A549 (cell line): ENCODE results near the gene BAIAP3. TPM values are rescaled to one million over a fixed set of nuclear protein-coding genes. Genes with fewer than 3 reads are reported as not detected.
A peak's percentile ranks its signal among the peaks of the same experiment; 100 is the strongest.

Experiments
- ATAC-seq, 2 experiments: fragments of 200-7000 bp in 1 of 2; fragments of >200 bp in 1 of 2; cut with Nextera tagmentation in 1 of 2; cut with Tn5 transposase in 1 of 2; 3 replicates each; pipeline versions ENCODE4 v1.8.0 to v1.9.1; 2018 to 2020; ENCODE audit warnings: mild to moderate bottlenecking in 1 of 2, moderate library complexity in 1 of 2
- CTCF ChIA-PET: fragments of 300-600 bp; sonication (Branson Sonifier 250); formaldehyde crosslinking; extraction: SDS; loops from one replicate; lab custom pipeline; 2021; ENCODE audit warnings: antibody characterized with exemption, inconsistent platforms; lab: Yijun Ruan, JAX
- POLR2A ChIA-PET: fragments of 350-600 bp; formaldehyde crosslinking; extraction: SDS; loops from one replicate; lab custom pipeline; 2021; ENCODE audit warnings: antibody characterized with exemption, inconsistent platforms; lab: Yijun Ruan, JAX
- DNase-seq, 2 experiments: peaks; one replicate each; pipeline versions ENCODE4 v3.0.0 to v3.0.0-alpha.2; 2011 to 2016; ENCODE audit warnings: low read depth in 1 of 2, low spot score in 1 of 2
- FAIRE-seq: peaks from 2 replicates; lab custom pipeline; 2011; peaks lifted over from hg19 to GRCh38; lab: Jason Lieb, UNC
- H3K27ac ChIP-seq, 2 experiments: fragments of >200 bp; sonication (Bioruptor Twin); formaldehyde crosslinking; 3 replicates each; pipeline ENCODE4 v1.5.1; 2016 to 2017
- H3K4me1 ChIP-seq: fragments of >200 bp; sonication (Bioruptor Twin); formaldehyde crosslinking; 3 replicates; pipeline ENCODE4 v1.6.1; 2016
- H3K4me2 ChIP-seq: fragments of >200 bp; sonication (Bioruptor Twin); formaldehyde crosslinking; 3 replicates; pipeline ENCODE4 v1.6.1; 2016
- H3K4me3 ChIP-seq: fragments of >200 bp; sonication (Bioruptor Twin); formaldehyde crosslinking; 3 replicates; pipeline ENCODE4 v1.5.1; 2016
- H3K9me3 ChIP-seq: fragments of >200 bp; sonication (Bioruptor Twin); formaldehyde crosslinking; 3 replicates; pipeline ENCODE4 v1.6.1; 2016
- CBX2 ChIP-seq: fragments of 200-600 bp; sonication (generic); IDR thresholded peaks from 2 replicates; pipeline ENCODE4 v1.6.1; 2016; ENCODE audit warnings: low read depth, mild to moderate bottlenecking, borderline replicate concordance
- CHD4 ChIP-seq: fragments of 200-600 bp; sonication (generic); IDR thresholded peaks from 2 replicates; pipeline ENCODE4 v1.6.1; 2016; ENCODE audit warnings: antibody characterized with exemption, mild to moderate bottlenecking, borderline replicate concordance
- EHMT2 ChIP-seq: fragments of 200-600 bp; sonication (generic); IDR thresholded peaks from 2 replicates; pipeline ENCODE4 v1.6.1; 2016; ENCODE audit warnings: antibody characterized with exemption, low read depth, mild to moderate bottlenecking, moderate library complexity
- FOXS1 ChIP-seq: fragments of 250-450 bp; sonication (Bioruptor Pico); IDR thresholded peaks from 2 replicates; pipeline ENCODE4 v1.5.0; 2020; ENCODE audit warnings: mild to moderate bottlenecking, moderate library complexity
- GATA3 ChIP-seq: IDR thresholded peaks from 2 replicates; pipeline ENCODE4 v1.6.1; 2012; ENCODE audit warnings: borderline replicate concordance
- HEYL ChIP-seq: fragments of 250-450 bp; sonication (Bioruptor Pico); IDR thresholded peaks from 2 replicates; pipeline ENCODE4 v1.8.0; 2021; ENCODE audit warnings: mild to moderate bottlenecking, moderate library complexity
- JUN ChIP-seq, 2 experiments: fragments of >200 bp; sonication (Bioruptor Twin); formaldehyde crosslinking; IDR thresholded peaks; 2 replicates in 1 of 2; 3 replicates in 1 of 2; pipeline ENCODE4 v1.6.1; 2016 to 2017
- JUNB ChIP-seq: fragments of >200 bp; sonication (Bioruptor Twin); formaldehyde crosslinking; IDR thresholded peaks from 2 replicates; pipeline ENCODE4 v1.6.1; 2016
- KDM1A ChIP-seq: fragments of 200-600 bp; sonication (generic); IDR thresholded peaks from 2 replicates; pipeline ENCODE4 v1.6.1; 2016; ENCODE audit warnings: low read depth, mild to moderate bottlenecking
- MAZ ChIP-seq: fragments of 150-350 bp; IDR thresholded peaks from 2 replicates; pipeline ENCODE4 v1.6.1; 2014; ENCODE audit warnings: antibody characterized with exemption, low read depth, low read length, borderline replicate concordance
- MYC ChIP-seq: IDR thresholded peaks from 2 replicates; pipeline ENCODE4 v1.6.1; 2012; ENCODE audit warnings: mild to moderate bottlenecking, inconsistent platforms, low read length, improper control_type of control experiment, borderline replicate concordance
- NFE2L2 ChIP-seq: fragments of 150-350 bp; conservative IDR thresholded peaks from 2 replicates; pipeline ENCODE4 v1.6.1; 2014; ENCODE audit warnings: low read length
- NPAS2 ChIP-seq: fragments of 250-450 bp; sonication (Bioruptor Pico); IDR thresholded peaks from 2 replicates; pipeline ENCODE4 v1.8.0; 2022; ENCODE audit warnings: mild to moderate bottlenecking, moderate library complexity, borderline replicate concordance
- PHF8 ChIP-seq: fragments of 200-600 bp; sonication (generic); IDR thresholded peaks from 2 replicates; pipeline ENCODE4 v1.6.1; 2016; ENCODE audit warnings: low read depth, mild to moderate bottlenecking, antibody characterized with exemption, moderate library complexity, borderline replicate concordance
- POLR2AphosphoS2 ChIP-seq: conservative IDR thresholded peaks from 2 replicates; pipeline ENCODE4 v1.6.1; 2012; ENCODE audit warnings: low read length, improper control_type of control experiment, inconsistent platforms
- RCOR1 ChIP-seq: fragments of 150-350 bp; IDR thresholded peaks from 2 replicates; pipeline ENCODE4 v1.6.1; 2014; ENCODE audit warnings: antibody characterized with exemption, low read length, low read depth
- RFX5 ChIP-seq: fragments of 450-650 bp; IDR thresholded peaks from 2 replicates; pipeline ENCODE4 v1.7.1; 2014; ENCODE audit warnings: antibody characterized with exemption, mild to moderate bottlenecking, moderate library complexity
- RNF2 ChIP-seq: fragments of 200-600 bp; sonication (generic); IDR thresholded peaks from 2 replicates; pipeline ENCODE4 v1.6.1; 2016; ENCODE audit warnings: low read depth, mild to moderate bottlenecking, antibody characterized with exemption, moderate library complexity, borderline replicate concordance
- ZC3H11A ChIP-seq: fragments of 450-650 bp; IDR thresholded peaks from 2 replicates; pipeline ENCODE4 v1.6.1; 2014; ENCODE audit warnings: antibody characterized with exemption, mild to moderate bottlenecking
- ZSCAN20 ChIP-seq: fragments of 250-450 bp; sonication (Bioruptor Pico); IDR thresholded peaks from 2 replicates; pipeline ENCODE4 v1.8.0; 2022; ENCODE audit warnings: mild to moderate bottlenecking, moderate library complexity
- WGBS: methylation state at CpG from one replicate; pipeline ENCODE4 v1.1.6; 2017; ENCODE audit errors: missing lambda C conversion rate; 5-methylcytosine and 5-hydroxymethylcytosine counted together
- polyA plus RNA-seq, 4 experiments: library from polyadenylated mRNA; depleted of rRNA in 3 of 4; stranded (reverse); fragments of >200 nt; fragmentation: RNase III in 1 of 4; extraction: RNeasy Plus Mini Kit Qiagen cat#74134 plus additional on column Dnase treatment in 1 of 4; gene quantifications; 2 replicates in 3 of 4; 3 replicates in 1 of 4; pipeline ENCODE4 v1.2.3, GENCODE V29; 2011 to 2017
- TF ChIP-seq, protein P1 (sequence below): fragments of 450-650 bp; IDR thresholded peaks from 2 replicates; pipeline ENCODE4 v1.6.1; 2014; ENCODE audit warnings: antibody characterized with exemption
- TF ChIP-seq, protein P2 (sequence below): fragments of 200-600 bp; sonication (generic); IDR thresholded peaks from 2 replicates; pipeline ENCODE4 v1.6.1; 2016; ENCODE audit warnings: antibody characterized with exemption, mild to moderate bottlenecking, moderate library complexity
- TF ChIP-seq, protein P3 (sequence below): fragments of 250-450 bp; sonication (Bioruptor Pico); IDR thresholded peaks from 2 replicates; pipeline ENCODE4 v1.5.0; 2021; ENCODE audit warnings: mild to moderate bottlenecking, moderate library complexity, borderline replicate concordance
- TF ChIP-seq, protein P4 (sequence below): fragments of 250-450 bp; sonication (Bioruptor Pico); IDR thresholded peaks from 2 replicates; pipeline ENCODE4 v1.5.0; 2020; ENCODE audit warnings: low read depth, mild to moderate bottlenecking, moderate library complexity

Gene BAIAP3
- polyA plus RNA-seq, 2 of the 4 experiments (the other 2 are of a cell fraction): 0.31 to 0.32 TPM

DNA sequence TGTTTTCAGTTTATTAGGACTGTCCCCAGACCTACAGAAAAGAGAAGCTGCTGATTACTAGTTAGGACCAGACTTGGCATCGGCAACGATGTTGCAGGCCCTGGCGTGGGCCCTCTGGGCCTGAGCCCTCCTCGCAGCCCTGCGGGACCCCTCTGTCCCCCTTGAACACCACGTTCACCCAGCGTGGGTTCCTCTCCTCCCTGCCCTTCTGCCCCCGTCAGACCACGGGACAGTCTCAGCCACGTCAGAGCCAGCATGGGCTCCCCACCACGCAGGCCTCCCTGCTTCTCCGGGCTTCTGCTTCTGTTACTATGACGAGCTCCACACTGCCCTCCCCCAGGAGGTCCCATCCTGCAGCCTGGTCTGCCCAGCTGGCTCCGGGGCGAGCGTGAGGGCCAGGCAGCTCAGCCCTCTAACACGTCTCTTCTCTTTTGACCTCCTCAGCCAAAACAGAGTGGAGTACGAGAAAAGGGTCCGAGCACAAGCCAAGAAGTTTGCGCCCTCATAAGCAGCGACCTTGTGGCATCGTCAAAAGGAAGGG is 9.1 kb upstream of the BAIAP3 start:
- TF ChIP-seq MYC (no peak), RNF2 (no peak), EHMT2 (no peak), RCOR1 (no peak), JUNB (no peak)
- TF ChIP-seq, protein P1, sequence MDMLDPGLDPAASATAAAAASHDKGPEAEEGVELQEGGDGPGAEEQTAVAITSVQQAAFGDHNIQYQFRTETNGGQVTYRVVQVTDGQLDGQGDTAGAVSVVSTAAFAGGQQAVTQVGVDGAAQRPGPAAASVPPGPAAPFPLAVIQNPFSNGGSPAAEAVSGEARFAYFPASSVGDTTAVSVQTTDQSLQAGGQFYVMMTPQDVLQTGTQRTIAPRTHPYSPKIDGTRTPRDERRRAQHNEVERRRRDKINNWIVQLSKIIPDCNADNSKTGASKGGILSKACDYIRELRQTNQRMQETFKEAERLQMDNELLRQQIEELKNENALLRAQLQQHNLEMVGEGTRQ: no peak
- H3K4me2 ChIP-seq: no peak overlapping the region
- 90% methylated on average over 21 of the region's 22 CpGs for WGBS
- no peaks in the 10 kb centered on the region for H3K4me1 ChIP-seq
- H3K9me3 ChIP-seq: no peaks in the 10 kb centered on the region
- ChIA-PET CTCF (interaction anchor here (0.9 to 6.1 kb wide), 5 partner anchors 8 to 39 kb away, joined by 3 to 44 read pairs (median 3); partner anchors contain the start of gene BAIAP3), POLR2A (no interaction called here)
- H3K27ac ChIP-seq: no peak overlapping the region
- no peak for DNase-seq
- FAIRE-seq: no peak
- no peak overlapping the region for H3K4me3 ChIP-seq
- no peak for ATAC-seq

DNA sequence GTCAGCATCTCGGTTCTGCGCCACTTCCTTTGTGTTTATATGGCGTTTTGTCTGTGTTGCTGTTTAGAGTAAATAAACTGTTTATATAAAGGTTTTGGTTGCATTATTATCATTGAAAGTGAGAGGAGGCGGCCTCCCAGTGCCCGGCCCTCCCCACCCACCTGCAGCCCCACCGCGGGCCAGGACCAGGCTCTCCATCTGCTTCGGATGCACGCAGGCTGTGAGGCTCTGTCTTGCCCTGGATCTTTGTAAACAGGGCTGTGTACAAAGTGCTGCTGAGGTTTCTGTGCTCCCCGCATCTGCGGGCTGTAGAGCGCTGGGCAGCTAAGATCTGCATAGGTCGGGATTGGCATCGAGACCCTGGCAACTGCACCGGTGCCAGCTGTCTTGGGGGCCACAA is 8.2 kb upstream of the BAIAP3 start:
- Histone ChIP-seq H3K4me2 (no peak overlapping the region), H3K4me3 (no peak overlapping the region), H3K27ac (no peak overlapping the region), H3K4me1 (no peaks in the 10 kb centered on the region), H3K9me3 (no peaks in the 10 kb centered on the region)
- FAIRE-seq (no peak), DNase-seq (no peak), ATAC-seq (peak; percentile 5 to 11; a peak in 4 of 6 replicates)
- ChIA-PET POLR2A (no interaction called here), CTCF (interaction anchor here (0.8 to 6.1 kb wide), 4 partner anchors 12 to 78 kb away, joined by 3 to 44 read pairs (median 8); no protein-coding TSS in a partner anchor)
- 85% methylated on average over 11 of the region's 15 CpGs for WGBS
- no peak; the same call in 1 of the 2 replicates for TF ChIP-seq POLR2AphosphoS2
- TF ChIP-seq CHD4: no peak
- TF ChIP-seq PHF8: no peak
- no peak for TF ChIP-seq RNF2
- TF ChIP-seq FOXS1 (CRISPR knock-in tag): no peak
- TF ChIP-seq NFE2L2: no peak
- TF ChIP-seq, protein P2, sequence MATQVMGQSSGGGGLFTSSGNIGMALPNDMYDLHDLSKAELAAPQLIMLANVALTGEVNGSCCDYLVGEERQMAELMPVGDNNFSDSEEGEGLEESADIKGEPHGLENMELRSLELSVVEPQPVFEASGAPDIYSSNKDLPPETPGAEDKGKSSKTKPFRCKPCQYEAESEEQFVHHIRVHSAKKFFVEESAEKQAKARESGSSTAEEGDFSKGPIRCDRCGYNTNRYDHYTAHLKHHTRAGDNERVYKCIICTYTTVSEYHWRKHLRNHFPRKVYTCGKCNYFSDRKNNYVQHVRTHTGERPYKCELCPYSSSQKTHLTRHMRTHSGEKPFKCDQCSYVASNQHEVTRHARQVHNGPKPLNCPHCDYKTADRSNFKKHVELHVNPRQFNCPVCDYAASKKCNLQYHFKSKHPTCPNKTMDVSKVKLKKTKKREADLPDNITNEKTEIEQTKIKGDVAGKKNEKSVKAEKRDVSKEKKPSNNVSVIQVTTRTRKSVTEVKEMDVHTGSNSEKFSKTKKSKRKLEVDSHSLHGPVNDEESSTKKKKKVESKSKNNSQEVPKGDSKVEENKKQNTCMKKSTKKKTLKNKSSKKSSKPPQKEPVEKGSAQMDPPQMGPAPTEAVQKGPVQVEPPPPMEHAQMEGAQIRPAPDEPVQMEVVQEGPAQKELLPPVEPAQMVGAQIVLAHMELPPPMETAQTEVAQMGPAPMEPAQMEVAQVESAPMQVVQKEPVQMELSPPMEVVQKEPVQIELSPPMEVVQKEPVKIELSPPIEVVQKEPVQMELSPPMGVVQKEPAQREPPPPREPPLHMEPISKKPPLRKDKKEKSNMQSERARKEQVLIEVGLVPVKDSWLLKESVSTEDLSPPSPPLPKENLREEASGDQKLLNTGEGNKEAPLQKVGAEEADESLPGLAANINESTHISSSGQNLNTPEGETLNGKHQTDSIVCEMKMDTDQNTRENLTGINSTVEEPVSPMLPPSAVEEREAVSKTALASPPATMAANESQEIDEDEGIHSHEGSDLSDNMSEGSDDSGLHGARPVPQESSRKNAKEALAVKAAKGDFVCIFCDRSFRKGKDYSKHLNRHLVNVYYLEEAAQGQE: no peak
- TF ChIP-seq NPAS2 (CRISPR knock-in tag): no peak
- no peak for TF ChIP-seq CBX2

DNA sequence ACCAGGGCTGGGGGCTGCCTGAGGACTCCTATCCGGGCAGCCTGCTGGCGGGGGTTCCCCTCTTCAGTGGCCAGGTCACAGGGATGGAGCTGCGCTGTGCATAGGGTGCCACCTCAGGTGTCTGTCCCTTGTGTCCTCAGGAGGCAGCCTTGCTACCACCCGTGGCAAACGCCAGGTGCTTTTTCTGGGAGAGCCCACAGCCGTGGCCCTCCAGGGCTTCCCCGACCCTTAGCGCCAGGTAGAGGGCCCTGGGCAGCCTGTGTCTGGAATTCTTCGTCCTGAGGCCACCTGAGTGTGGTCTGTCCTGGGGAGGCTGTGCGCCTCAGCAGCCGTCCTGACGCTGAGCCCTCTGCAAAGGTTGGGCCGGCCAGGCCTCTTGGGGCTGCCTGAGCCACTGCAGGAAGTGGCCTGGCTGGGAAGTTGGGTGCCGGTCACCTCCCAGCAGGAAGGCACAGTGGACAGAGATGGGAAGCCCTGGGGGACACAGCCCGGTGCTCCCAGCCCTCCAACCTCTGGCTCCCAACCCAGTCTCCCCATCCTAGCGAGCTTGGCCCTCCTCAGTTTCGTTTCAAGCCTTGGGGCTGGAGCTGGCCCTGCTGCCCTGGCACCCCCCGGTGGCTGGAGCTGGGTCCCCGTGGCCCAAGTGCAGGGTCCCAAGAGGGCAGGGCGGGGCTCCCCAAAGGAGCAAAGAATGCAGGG is 7.6 kb upstream of the BAIAP3 start:
- WGBS: 86% methylated on average over 8 of the region's 20 CpGs
- Histone ChIP-seq H3K4me3 (no peak overlapping the region), H3K4me2 (no peak overlapping the region), H3K4me1 (no peaks in the 10 kb centered on the region), H3K27ac (0 out of 6 replicates have a peak overlapping the region, but pooled peaks of 1 of the 2 experiments have one; percentile 15), H3K9me3 (no peaks in the 10 kb centered on the region)
- FAIRE-seq (no peak), DNase-seq (no peak), ATAC-seq (peak; percentile 23 to 31; a peak in 5 of 6 replicates)
- ChIA-PET CTCF (interaction anchor here (0.8 to 6.1 kb wide), 7 partner anchors 11 to 79 kb away, joined by 3 to 44 read pairs (median 3); no protein-coding TSS in a partner anchor), POLR2A (interaction anchor here (0.9 kb wide), 1 partner anchor 16 kb away, joined by 3 read pairs; the partner anchor contains the start of gene UBE2I)
- no peak for TF ChIP-seq EHMT2
- no peak for TF ChIP-seq CHD4
- TF ChIP-seq, protein P3, sequence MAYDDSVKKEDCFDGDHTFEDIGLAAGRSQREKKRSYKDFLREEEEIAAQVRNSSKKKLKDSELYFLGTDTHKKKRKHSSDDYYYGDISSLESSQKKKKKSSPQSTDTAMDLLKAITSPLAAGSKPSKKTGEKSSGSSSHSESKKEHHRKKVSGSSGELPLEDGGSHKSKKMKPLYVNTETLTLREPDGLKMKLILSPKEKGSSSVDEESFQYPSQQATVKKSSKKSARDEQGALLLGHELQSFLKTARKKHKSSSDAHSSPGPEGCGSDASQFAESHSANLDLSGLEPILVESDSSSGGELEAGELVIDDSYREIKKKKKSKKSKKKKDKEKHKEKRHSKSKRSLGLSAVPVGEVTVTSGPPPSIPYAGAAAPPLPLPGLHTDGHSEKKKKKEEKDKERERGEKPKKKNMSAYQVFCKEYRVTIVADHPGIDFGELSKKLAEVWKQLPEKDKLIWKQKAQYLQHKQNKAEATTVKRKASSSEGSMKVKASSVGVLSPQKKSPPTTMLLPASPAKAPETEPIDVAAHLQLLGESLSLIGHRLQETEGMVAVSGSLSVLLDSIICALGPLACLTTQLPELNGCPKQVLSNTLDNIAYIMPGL (CRISPR knock-in tag): no peak
- no peak for TF ChIP-seq CBX2
- TF ChIP-seq ZSCAN20 (CRISPR knock-in tag): no peak
- no peak for TF ChIP-seq GATA3
- no peak for TF ChIP-seq MAZ
- TF ChIP-seq, protein P4, sequence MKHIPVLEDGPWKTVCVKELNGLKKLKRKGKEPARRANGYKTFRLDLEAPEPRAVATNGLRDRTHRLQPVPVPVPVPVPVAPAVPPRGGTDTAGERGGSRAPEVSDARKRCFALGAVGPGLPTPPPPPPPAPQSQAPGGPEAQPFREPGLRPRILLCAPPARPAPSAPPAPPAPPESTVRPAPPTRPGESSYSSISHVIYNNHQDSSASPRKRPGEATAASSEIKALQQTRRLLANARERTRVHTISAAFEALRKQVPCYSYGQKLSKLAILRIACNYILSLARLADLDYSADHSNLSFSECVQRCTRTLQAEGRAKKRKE: no peak
- TF ChIP-seq ZC3H11A: no peak
- TF ChIP-seq JUN (IDR thresholded peaks at IDR 0.05): no peak
- TF ChIP-seq KDM1A: no peak
- no peak for TF ChIP-seq HEYL (CRISPR knock-in tag)
- TF ChIP-seq RFX5: no peak
